ENCODE data around the gene SYT9.
A peak's percentile ranks its signal among the peaks of the same experiment; 100 is the strongest.

Gene SYT9

GRCh38 chr11:7428196-7428595, 176.5 kb downstream of the SYT9 start:
- DNase-seq (ENCODE audit: low spot score) = no peak

- DNase-seq (ENCODE audit: low spot score) = no peak
Measured at GRCh38 chr11:7430496-7430895, 178.8 kb downstream of the SYT9 start.

GRCh38 chr11:7435176-7435575, 183.5 kb downstream of the SYT9 start:
- DNase-seq (ENCODE audit: low spot score) = no peak

GRCh38 chr11:7436146-7436545, 184.4 kb downstream of the SYT9 start:
- no peak for DNase-seq (ENCODE audit: low spot score)

DNA sequence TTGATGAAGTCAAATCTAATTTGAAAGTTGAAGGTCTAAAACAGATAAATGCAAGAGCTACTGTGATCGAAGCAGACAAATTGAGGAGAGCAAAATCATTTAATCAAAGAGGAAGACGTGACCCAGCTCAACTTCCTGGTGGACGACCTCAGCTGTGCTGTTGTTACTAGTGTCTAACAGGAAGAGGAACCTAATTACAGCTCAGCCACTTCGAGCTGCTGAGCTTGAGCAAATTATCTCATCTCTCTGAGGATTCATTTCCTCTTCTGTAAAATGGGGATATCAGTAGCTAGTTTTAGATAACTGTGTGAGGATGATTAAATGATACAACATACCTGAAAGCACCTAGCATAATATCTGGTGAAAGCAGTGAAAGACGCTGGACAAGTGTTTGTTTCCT, 185.0 kb downstream of the SYT9 start:
- DNase-seq (ENCODE audit: low spot score) = no peak

- DNase-seq (ENCODE audit: low spot score) = no peak
Measured at GRCh38 chr11:7437696-7438095, 186.0 kb downstream of the SYT9 start.

DNA sequence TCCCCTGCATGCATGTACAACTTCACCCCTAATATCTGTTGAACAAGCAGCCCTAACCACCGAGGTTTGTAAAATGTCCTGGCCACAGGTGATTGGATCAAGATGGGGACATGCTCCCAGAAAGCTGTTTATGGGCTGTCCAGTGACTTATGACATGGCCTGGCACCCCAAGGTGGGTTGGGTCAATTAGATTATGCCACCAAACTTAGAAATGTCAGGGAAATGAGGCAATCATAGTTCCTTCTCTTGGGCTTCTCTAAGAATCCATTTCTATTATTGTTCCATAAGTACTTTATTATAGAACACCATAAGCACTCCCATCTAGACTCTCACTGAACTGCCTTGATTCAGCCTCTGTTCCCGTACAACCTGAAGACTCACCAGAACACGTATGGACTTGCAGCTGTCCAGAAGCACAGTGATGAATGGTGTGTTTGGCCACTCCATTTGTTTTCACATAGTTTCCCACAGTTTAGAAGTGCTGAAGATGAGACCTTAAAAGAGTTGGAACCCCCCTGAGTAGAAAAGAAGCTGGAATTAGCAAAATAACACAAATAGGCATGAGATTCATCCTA, 188.1 kb downstream of the SYT9 start:
- DNase-seq (ENCODE audit: low spot score) = no peak

GRCh38 chr11:7442588-7443215, 191.0 kb downstream of the SYT9 start:
- peak; percentile 70 for DNase-seq (ENCODE audit: low spot score)

DNA sequence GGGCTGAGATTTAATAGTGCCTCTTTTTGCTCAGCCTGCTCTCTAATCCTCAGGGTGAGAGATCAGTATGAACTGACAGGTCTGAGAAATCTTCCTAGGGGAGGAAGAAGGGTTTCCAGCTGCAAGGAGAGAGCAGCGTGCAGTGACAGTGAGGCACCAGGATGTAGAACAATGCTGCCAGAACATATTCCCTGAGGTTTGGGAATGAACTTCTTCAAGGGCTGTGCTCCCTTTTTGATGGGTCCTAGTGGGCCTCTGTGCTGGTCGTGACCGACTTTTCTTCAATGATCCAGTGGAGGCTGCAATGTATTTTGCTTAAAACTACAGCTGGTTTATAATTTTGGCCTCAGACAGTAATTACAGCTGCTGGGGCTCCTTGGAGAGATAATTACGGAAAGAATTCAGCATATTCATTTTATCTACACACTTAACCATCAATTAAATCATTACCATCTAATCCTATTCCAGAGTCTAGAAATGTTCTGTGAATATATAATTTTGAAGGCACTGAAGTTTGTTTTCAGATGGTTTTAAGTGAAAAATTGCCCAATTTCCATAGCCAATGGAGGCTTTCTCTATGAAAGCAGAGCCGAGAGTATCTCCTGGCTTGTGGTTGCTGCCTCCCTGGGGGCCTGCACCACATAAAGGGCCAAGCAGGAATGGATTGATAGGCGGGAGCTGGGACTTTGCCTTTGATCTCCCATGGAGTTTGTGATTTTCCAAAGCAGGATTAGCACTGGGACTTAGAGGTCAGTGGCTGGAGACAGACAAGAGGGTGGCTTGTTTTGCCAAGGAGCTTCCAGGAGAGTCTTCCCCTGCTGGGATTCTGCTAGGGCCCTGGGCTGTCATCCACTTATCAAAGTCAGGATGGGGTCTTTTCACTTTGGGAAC, 192.6 kb downstream of the SYT9 start:
- no peak for DNase-seq (ENCODE audit: low spot score)

- DNase-seq (ENCODE audit: low spot score) = no peak
Measured at GRCh38 chr11:7445564-7445963, 193.9 kb downstream of the SYT9 start.

- DNase-seq (ENCODE audit: low spot score) = no peak
Measured at GRCh38 chr11:7448201-7448600, 196.5 kb downstream of the SYT9 start.

- no peak for DNase-seq (ENCODE audit: low spot score)
Measured at GRCh38 chr11:7449211-7449840, 197.6 kb downstream of the SYT9 start.

DNA sequence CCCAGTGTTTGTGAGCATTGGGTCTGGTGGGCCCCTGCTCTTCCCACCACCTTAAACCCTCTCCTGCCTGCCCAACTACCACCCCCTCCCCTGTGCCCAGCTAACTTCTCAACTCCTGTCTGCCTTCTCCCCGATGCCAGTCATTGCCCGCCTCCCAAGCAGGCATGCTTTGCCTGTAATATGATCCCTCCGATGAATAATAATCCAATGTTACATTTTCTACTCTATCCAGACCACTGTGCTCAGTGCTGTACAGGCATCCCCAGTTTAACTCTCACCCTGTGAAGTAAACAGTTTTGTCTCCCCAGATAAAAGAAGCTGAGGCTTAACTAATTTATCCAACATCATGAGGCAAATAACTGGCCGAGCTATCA, 198.1 kb downstream of the SYT9 start:
- DNase-seq (ENCODE audit: low spot score) = no peak

- no peak for DNase-seq (ENCODE audit: low spot score)
Measured at GRCh38 chr11:7450836-7451235, 199.1 kb downstream of the SYT9 start.

- DNase-seq (ENCODE audit: low spot score) = no peak
Measured at GRCh38 chr11:7451520-7451919, 199.8 kb downstream of the SYT9 start.

GRCh38 chr11:7451952-7452494, 200.3 kb downstream of the SYT9 start:
- no peak for DNase-seq (ENCODE audit: low spot score)

GRCh38 chr11:7454854-7455253, 203.2 kb downstream of the SYT9 start:
- no peak for DNase-seq (ENCODE audit: low spot score)

GRCh38 chr11:7457211-7457610, 205.5 kb downstream of the SYT9 start:
- no peak for DNase-seq (ENCODE audit: low spot score)

DNA sequence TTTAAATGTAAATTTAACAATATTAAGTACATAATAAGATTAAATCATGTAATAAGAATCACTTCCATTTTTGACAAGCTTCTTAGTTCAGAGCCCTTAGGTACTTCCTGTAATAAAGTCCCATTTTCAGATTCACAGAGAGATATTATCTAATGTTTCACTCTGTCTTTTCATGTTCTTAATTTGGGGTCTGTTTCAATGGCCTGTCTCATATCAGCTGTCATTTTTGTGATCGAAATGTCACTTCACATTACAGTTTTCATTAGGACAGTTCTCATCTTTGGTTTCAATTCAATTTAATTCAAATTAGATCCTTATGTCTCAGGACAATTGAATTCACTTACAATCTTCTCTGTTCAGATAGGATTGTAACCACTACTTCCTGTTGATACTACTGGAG, 211.0 kb downstream of the SYT9 start:
- no peak for DNase-seq (ENCODE audit: low spot score)

GRCh38 chr11:7467652-7468051, 215.9 kb downstream of the SYT9 start:
- DNase-seq (ENCODE audit: low spot score) = no peak

DNA sequence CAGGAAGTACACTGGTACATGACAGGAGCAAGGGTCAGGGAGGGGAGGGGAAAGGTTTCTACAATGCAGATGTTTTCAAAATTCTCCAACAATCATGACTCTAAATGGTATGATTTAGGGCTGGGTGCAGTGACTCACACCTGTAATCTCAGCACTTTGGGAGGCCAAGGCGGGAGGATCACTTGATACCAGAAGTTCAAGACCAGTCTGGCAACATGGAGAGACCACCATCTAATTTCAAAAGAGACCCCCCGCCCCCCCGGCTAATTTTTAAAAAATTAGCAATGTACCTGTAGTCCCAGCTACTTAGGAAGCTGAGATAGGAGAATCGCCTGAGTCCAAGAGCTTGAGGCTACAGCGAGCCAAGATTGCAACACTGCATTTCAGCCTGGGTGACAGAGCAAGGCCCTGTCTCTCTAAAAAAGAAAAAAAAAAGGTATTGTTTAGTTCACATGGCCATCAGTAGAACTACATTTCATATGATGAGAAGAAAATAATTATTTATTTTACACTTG, 217.7 kb downstream of the SYT9 start:
- no peak for DNase-seq (ENCODE audit: low spot score)

- DNase-seq (ENCODE audit: low spot score) = no peak
Measured at GRCh38 chr11:7471071-7471470, 219.4 kb downstream of the SYT9 start.
